Testis (tissue), 2 donors: ENCODE measurements around the gene KIAA1671.

Source experiments
- CTCF ChIP-seq, 3 experiments: fragments of 450-650 bp in 2 of 3; fragments of 200-600 bp in 1 of 3; sonication (generic) in 1 of 3; IDR thresholded peaks; one replicate each; pipeline ENCODE4 v1.5.1; 2016 to 2019; ENCODE audit warnings: antibody characterized with exemption in 3 of 3, mild to moderate bottlenecking in 2 of 3, moderate library complexity in 1 of 3
- POLR2A ChIP-seq: fragments of 450-650 bp; IDR thresholded peaks from one replicate; pipeline ENCODE4 v1.6.1; 2017; ENCODE audit warnings: antibody characterized with exemption, mild to moderate bottlenecking, moderate library complexity

- no peak for TF ChIP-seq CTCF (IDR thresholded peaks at IDR 0.05)
- no peak for TF ChIP-seq POLR2A
Measured at GRCh38 chr22:25095869-25096268, 143.4 kb downstream of the KIAA1671 start.
